H1 (cell line): ENCODE measurements around the gene DTX2. TPM values are rescaled to one million over a fixed set of nuclear protein-coding genes. Genes with fewer than 3 reads are reported as not detected.
"Not testable (repeated sequence)": the region's sequence is repeated elsewhere in the genome, so short reads cannot be mapped to it uniquely, and the experiment has no call there.

Experiments
- CTCF ChIA-PET: fragments of 300-600 bp; sonication (Branson Sonifier 250); formaldehyde crosslinking; loops from one replicate; lab custom pipeline; 2021; ENCODE audit not compliant: partially characterized antibody; lab: Charles Lee
- POLR2A ChIA-PET: fragments of 300-600 bp; sonication (Branson Sonifier 250); formaldehyde crosslinking; loops from one replicate; lab custom pipeline; 2021; ENCODE audit warnings: inconsistent platforms; ENCODE audit not compliant: partially characterized antibody; lab: Charles Lee
- DNase-seq, 2 experiments: peaks; one replicate each; pipeline versions ENCODE4 v3.0.0 to v3.0.0-alpha.2; 2010 to 2022; ENCODE audit warnings: low spot score in 2 of 2, low read depth in 1 of 2, mixed read lengths in 1 of 2
- FAIRE-seq: peaks from 2 replicates; lab custom pipeline; 2011; peaks lifted over from hg19 to GRCh38; lab: Jason Lieb, UNC
- H2AFZ ChIP-seq: 2 replicates; pipeline ENCODE4 v1.8.1; 2012; ENCODE audit warnings: low read length, inconsistent platforms
- H2AK5ac ChIP-seq: 2 replicates; pipeline ENCODE4 v1.6.1; 2013; ENCODE audit warnings: low read depth, low read length
- H2BK120ac ChIP-seq: replicated peaks from 2 replicates; pipeline ENCODE3; 2013; ENCODE audit warnings: low read depth, low read length, inconsistent platforms
- H2BK12ac ChIP-seq: 2 replicates; pipeline ENCODE4 v1.6.1; 2013; ENCODE audit warnings: low read depth, low read length
- H2BK15ac ChIP-seq: 2 replicates; pipeline ENCODE4 v1.6.1; 2013; ENCODE audit warnings: low read length
- H2BK20ac ChIP-seq: 2 replicates; pipeline ENCODE4 v1.6.1; 2013; ENCODE audit warnings: low read length
- H2BK5ac ChIP-seq: 2 replicates; pipeline ENCODE4 v1.6.1; 2013; ENCODE audit warnings: low read depth, low read length
- H3K14ac ChIP-seq: 2 replicates; pipeline ENCODE4 v1.6.1; 2013; ENCODE audit warnings: inconsistent platforms; ENCODE audit not compliant: insufficient read length
- H3K18ac ChIP-seq: 2 replicates; pipeline ENCODE4 v1.6.1; 2013; ENCODE audit warnings: low read length; ENCODE audit errors: extremely low read depth
- H3K23ac ChIP-seq: 2 replicates; pipeline ENCODE4 v1.6.1; 2013; ENCODE audit warnings: inconsistent platforms; ENCODE audit not compliant: insufficient read length
- H3K23me2 ChIP-seq: 2 replicates; pipeline ENCODE4 v1.6.1; 2013; ENCODE audit warnings: low read depth, low read length
- H3K27ac ChIP-seq: 2 replicates; pipeline ENCODE4 v1.6.1; 2011; ENCODE audit warnings: low read depth, low read length, inconsistent platforms
- H3K27me3 ChIP-seq, 4 experiments: replicated peaks in 1 of 4; 1 replicate in 1 of 4; 2 replicates in 3 of 4; pipeline versions ENCODE4 v1.6.1 to v1.8.1; 2011 to 2013; ENCODE audit warnings: low read length in 3 of 4, mild to moderate bottlenecking in 3 of 4, inconsistent platforms in 2 of 4, mixed read lengths in 2 of 4, moderate library complexity in 1 of 4; ENCODE audit not compliant: control insufficient read depth in 3 of 4, insufficient read depth in 3 of 4; ENCODE audit errors: extremely low read depth in 1 of 4
- H3K36me3 ChIP-seq, 4 experiments: 2 replicates each; pipeline versions ENCODE4 v1.6.1 to v1.8.1; 2011 to 2013; ENCODE audit warnings: mild to moderate bottlenecking in 4 of 4, low read length in 3 of 4, moderate library complexity in 2 of 4, control low read depth in 1 of 4, inconsistent platforms in 1 of 4; ENCODE audit not compliant: insufficient read depth in 4 of 4, control insufficient read depth in 2 of 4
- H3K4ac ChIP-seq: replicated peaks from 2 replicates; pipeline ENCODE3; 2013; ENCODE audit warnings: low read length, low read depth, mixed read lengths, inconsistent platforms; ENCODE audit not compliant: insufficient read length
- H3K4me1 ChIP-seq, 4 experiments: replicated peaks in 1 of 4; 1 replicate in 1 of 4; 2 replicates in 3 of 4; pipeline versions ENCODE4 v1.6.1 to v1.8.1; 2011 to 2013; ENCODE audit warnings: low read length in 3 of 4, inconsistent platforms in 2 of 4, mixed read lengths in 1 of 4; ENCODE audit not compliant: insufficient read depth in 4 of 4, control insufficient read depth in 3 of 4
- H3K4me2 ChIP-seq, 2 experiments: 2 replicates each; pipeline versions ENCODE4 v1.6.1 to v1.8.1; 2011 to 2013; ENCODE audit warnings: low read depth in 2 of 2, low read length in 2 of 2, control low read depth in 1 of 2, inconsistent platforms in 1 of 2, mild to moderate bottlenecking in 1 of 2; ENCODE audit not compliant: insufficient read depth in 1 of 2
- H3K4me3 ChIP-seq, 4 experiments: fragments of 200-600, 300-600 bp in 1 of 4; sonication (generic), shearing (Covaris generic), sonication (Bioruptor Twin) in 1 of 4; 2 replicates each; pipeline versions ENCODE4 v1.5.1 to v1.8.1; 2011 to 2016; ENCODE audit warnings: low read length in 4 of 4, low read depth in 3 of 4, control low read depth in 2 of 4, inconsistent platforms in 2 of 4, mild to moderate bottlenecking in 2 of 4, mixed read lengths in 1 of 4, moderate library complexity in 1 of 4; ENCODE audit not compliant: insufficient read depth in 2 of 4; ENCODE audit errors: extremely low read depth in 1 of 4
- H3K56ac ChIP-seq: replicated peaks from 2 replicates; pipeline ENCODE3; 2013; ENCODE audit warnings: low read depth, mild to moderate bottlenecking, mixed read lengths, low read length, inconsistent platforms; ENCODE audit not compliant: insufficient read length
- H3K79me1 ChIP-seq: 2 replicates; pipeline ENCODE4 v1.6.1; 2013; ENCODE audit warnings: low read depth, low read length, control low read depth
- H3K79me2 ChIP-seq, 2 experiments: 2 replicates each; pipeline versions ENCODE4 v1.6.1 to v1.8.1; 2012 to 2013; ENCODE audit warnings: low read length in 2 of 2, mild to moderate bottlenecking in 2 of 2, inconsistent platforms in 1 of 2; ENCODE audit not compliant: insufficient read depth in 2 of 2, control insufficient read depth in 1 of 2
- H3K9ac ChIP-seq, 4 experiments: replicated peaks in 1 of 4; 1 replicate in 1 of 4; 2 replicates in 3 of 4; pipeline versions ENCODE4 v1.6.1 to v1.8.1; 2011 to 2013; ENCODE audit warnings: low read depth in 3 of 4, low read length in 3 of 4, control low read depth in 2 of 4, mild to moderate bottlenecking in 2 of 4, moderate library complexity in 2 of 4, inconsistent platforms in 1 of 4; ENCODE audit errors: extremely low read depth in 1 of 4
- H3K9me3 ChIP-seq, 2 experiments: 2 replicates each; pipeline versions ENCODE4 v1.6.1 to v1.8.1; 2012 to 2013; ENCODE audit warnings: mild to moderate bottlenecking in 2 of 2, moderate library complexity in 2 of 2, control low read depth in 1 of 2, inconsistent platforms in 1 of 2, low read depth in 1 of 2, low read length in 1 of 2, mixed read lengths in 1 of 2; ENCODE audit not compliant: insufficient read depth in 2 of 2
- H4K20me1 ChIP-seq, 2 experiments: replicated peaks in 1 of 2; 2 replicates each; pipeline versions ENCODE3 to v1.8.1; 2011 to 2013; ENCODE audit warnings: inconsistent platforms in 2 of 2, low read length in 2 of 2, mild to moderate bottlenecking in 1 of 2; ENCODE audit not compliant: insufficient read depth in 2 of 2, control insufficient read depth in 1 of 2
- H4K5ac ChIP-seq: 2 replicates; pipeline ENCODE4 v1.6.1; 2013; ENCODE audit warnings: low read length, low read depth, mixed read lengths, inconsistent platforms; ENCODE audit not compliant: insufficient read length
- H4K8ac ChIP-seq: 2 replicates; pipeline ENCODE4 v1.8.0; 2013; ENCODE audit warnings: mild to moderate bottlenecking, moderate library complexity, low read length, inconsistent platforms; ENCODE audit not compliant: insufficient read depth; ENCODE audit errors: extremely low read depth
- H4K91ac ChIP-seq: replicated peaks from 2 replicates; pipeline ENCODE3; 2013; ENCODE audit warnings: low read length, mixed read lengths, inconsistent platforms; ENCODE audit not compliant: insufficient read length
- WGBS, 2 experiments: shearing (Covaris generic) in 1 of 2; methylation state at CpG; one replicate each; pipeline versions ENCODE4 v1.1.6 to v1.1.7; 2013 to 2015; ENCODE audit warnings: low lambda C conversion rate in 2 of 2, mixed read lengths in 2 of 2, inconsistent platforms in 1 of 2, low coverage in 1 of 2, missing lambda C conversion rate in 1 of 2; ENCODE audit not compliant: insufficient replicate concordance in 2 of 2, insufficient coverage in 1 of 2, insufficient read length in 1 of 2; ENCODE audit errors: extremely low coverage in 1 of 2, missing lambda C conversion rate in 1 of 2; 5-methylcytosine and 5-hydroxymethylcytosine counted together
- polyA plus RNA-seq, 7 experiments: library from polyadenylated mRNA; depleted of rRNA in 3 of 7; stranded (reverse) in 5 of 7; unstranded in 2 of 7; fragments of >200 nt in 5 of 7; fragments of 200-250 nt in 2 of 7; gene quantifications; 1 replicate in 5 of 7; 2 replicates in 1 of 7; 4 replicates in 1 of 7; pipeline versions ENCODE4 v1.2.1 to v1.2.3, GENCODE V29; 2011 to 2013; ENCODE audit warnings: missing spikeins in 2 of 7, mixed read lengths in 2 of 7
- total RNA-seq: library from RNA; stranded (reverse); fragmentation: NEBNext Ultra II Directional; extraction: Animal tissue kit (Norgen Biotek cat#: 25700); gene quantifications from 2 replicates; pipeline ENCODE4 v1.2.1, GENCODE V29; 2021

DTX2 gene
- total and polyA plus RNA-seq, 2 of the 8 experiments (the other 6 are each of a cell fraction or from before 2014, with no cell fraction given), result 37.4 to 59.1 TPM

- FAIRE-seq, H3K4me2 ChIP-seq, H3K79me1 ChIP-seq, H3K56ac ChIP-seq, H3K18ac ChIP-seq, POLR2A ChIA-PET, H3K79me2 ChIP-seq, H2BK5ac ChIP-seq, H3K9me3 ChIP-seq, H2AK5ac ChIP-seq, H4K5ac ChIP-seq, H2BK12ac ChIP-seq, H3K27ac ChIP-seq, H2BK15ac ChIP-seq, H3K14ac ChIP-seq, H4K20me1 ChIP-seq, H3K23ac ChIP-seq, H4K8ac ChIP-seq, H3K23me2 ChIP-seq, DNase-seq, H3K9ac ChIP-seq, H2BK120ac ChIP-seq, CTCF ChIA-PET, H2AFZ ChIP-seq, H3K27me3 ChIP-seq, H3K4me1 ChIP-seq, H3K4me3 ChIP-seq, H2BK20ac ChIP-seq, H4K91ac ChIP-seq, H3K4ac ChIP-seq: not testable (repeated sequence)
- peaks cover 0 to 11% (median 3%) of the 10 kb centered on the region in 4 experiments; a peak in 2 of 8 replicates for H3K36me3 ChIP-seq
- WGBS, 2 experiments, result 66% methylated on average over 4 of the region's 11 CpGs; no CpG with 5 or more reads in 1 of the 2 experiments
These were observed 18.1 kb downstream of the DTX2 start for GRCh38 chr7:76479628-76480027.
